Small intestine (tissue), 7 donors: Measurements from ENCODE around the gene CCN2. TPM values are rescaled to one million over a fixed set of nuclear protein-coding genes. Genes with fewer than 3 reads are reported as not detected.

Source experiments
- DNase-seq, 2 donors: peaks; one replicate each; pipeline versions ENCODE4 v3.0.0 to v3.0.0-alpha.2; 2013
- FAIRE-seq: peaks from 2 replicates; lab custom pipeline; 2012; peaks lifted over from hg19 to GRCh38; lab: Jason Lieb, UNC
- H3K27ac ChIP-seq, 3 donors: one replicate each; pipeline ENCODE4 v1.5.1; 2013; ENCODE audit warnings: low read length in 2 of 3, mild to moderate bottlenecking in 2 of 3, control low read depth in 1 of 3, inconsistent platforms in 1 of 3, low read depth in 1 of 3, moderate library complexity in 1 of 3
- H3K27me3 ChIP-seq, 3 donors: one replicate each; pipeline ENCODE4 v1.6.1; 2013; ENCODE audit warnings: low read length in 3 of 3, inconsistent platforms in 1 of 3; ENCODE audit not compliant: control insufficient read depth in 3 of 3, insufficient read depth in 3 of 3
- H3K36me3 ChIP-seq, 3 donors: one replicate each; pipeline ENCODE4 v1.6.1; 2013; ENCODE audit warnings: low read length in 3 of 3, inconsistent platforms in 1 of 3, low read depth in 1 of 3, mild to moderate bottlenecking in 1 of 3, moderate library complexity in 1 of 3; ENCODE audit not compliant: control insufficient read depth in 3 of 3, insufficient read depth in 2 of 3
- H3K4me1 ChIP-seq, 3 donors: one replicate each; pipeline ENCODE4 v1.6.1; 2013; ENCODE audit warnings: low read length in 2 of 3, inconsistent platforms in 1 of 3, low read depth in 1 of 3, mild to moderate bottlenecking in 1 of 3, moderate library complexity in 1 of 3; ENCODE audit not compliant: control insufficient read depth in 3 of 3, insufficient read depth in 2 of 3
- H3K4me3 ChIP-seq, 3 donors: one replicate each; pipeline ENCODE4 v1.5.1; 2013; ENCODE audit warnings: low read length in 3 of 3, control low read depth in 1 of 3, inconsistent platforms in 1 of 3, low read depth in 1 of 3, mild to moderate bottlenecking in 1 of 3, moderate library complexity in 1 of 3
- H3K9me3 ChIP-seq, 2 donors: one replicate each; pipeline ENCODE4 v1.6.1; 2013; ENCODE audit warnings: low read depth in 1 of 2, low read length in 1 of 2; ENCODE audit not compliant: control insufficient read depth in 2 of 2, insufficient read depth in 1 of 2
- WGBS, 3 donors: extraction: QIAGEN DNeasy Blood & Tissue Kit; methylation state at CpG; one replicate each; pipeline ENCODE4 v1.1.7; 2013; 5-methylcytosine and 5-hydroxymethylcytosine counted together
- polyA plus RNA-seq, 4 donors: library from polyadenylated mRNA; stranded (reverse) in 3 of 4; unstranded in 1 of 4; fragments of 200-250 nt in 3 of 4; fragments of 120-200 nt in 1 of 4; gene quantifications; one replicate each; pipeline versions ENCODE4 v1.2.1 to v1.2.3, GENCODE V29; 2013
- donor health status: healthy with polysubstance abuse.
- donor health status: control.
- donor health status: control.
- donor health status: Bipolar disorder and iron deficiency.
- donor health status: healthy.

Gene CCN2
- polyA plus RNA-seq, 4 donors, result 1.3 to 83.6 (median 36.0) TPM

DNA sequence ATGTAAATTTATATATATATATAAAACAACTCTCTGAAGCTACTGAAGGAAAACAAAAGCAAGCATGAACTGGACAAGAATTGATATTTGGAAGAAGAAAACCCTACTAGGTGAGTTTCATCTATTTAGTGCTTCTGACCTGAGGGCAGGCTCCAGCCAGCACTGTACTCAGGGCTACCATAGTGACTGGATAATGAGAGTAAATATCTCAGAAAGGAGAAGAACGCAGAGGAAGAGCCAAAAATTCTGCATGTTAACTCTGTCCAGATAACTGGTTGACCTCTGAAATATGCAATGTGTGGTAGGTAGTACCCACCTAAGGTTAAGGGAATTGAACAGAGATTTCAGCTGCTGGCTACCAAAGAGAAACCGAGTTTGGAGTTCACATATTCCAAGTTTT lies 41.4 kb upstream of the CCN2 start:
- FAIRE-seq (no peak), DNase-seq (no peak)
- Histone ChIP-seq H3K4me1 (peaks cover 0 to 8% (median under 1%) of the 10 kb centered on the region in 3 donors), H3K27me3 (no peaks in the 10 kb centered on the region), H3K9me3 (peaks cover 0 to 4% of the 10 kb centered on the region in 2 donors), H3K4me3 (no peak overlapping the region), H3K36me3 (no peaks in the 10 kb centered on the region), H3K27ac (no peak overlapping the region)
- 44 to 77% (median 45%) methylated on average over 2 of the region's 2 CpGs for WGBS, 3 donors

DNA sequence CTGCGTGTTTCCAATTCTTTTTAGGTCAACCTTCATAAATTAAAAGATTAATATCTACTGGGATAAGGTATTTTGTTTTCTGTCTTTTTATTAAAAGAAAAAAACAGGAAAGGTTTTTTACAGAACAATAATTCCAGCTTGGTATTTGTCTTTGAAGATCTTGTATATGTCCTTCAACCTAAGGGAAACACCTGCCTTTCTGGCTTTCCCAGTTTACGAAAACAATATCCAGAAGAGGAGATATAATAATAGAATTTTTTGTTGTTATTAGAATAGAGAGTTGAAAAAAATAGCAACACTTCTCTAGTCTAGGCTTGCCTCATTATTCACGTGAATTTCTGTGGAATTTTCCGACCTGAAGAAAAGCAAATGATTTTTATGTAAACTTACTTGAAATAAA lies 37.9 kb upstream of the CCN2 start:
- DNase-seq (no peak), FAIRE-seq (no peak)
- no peaks in the 10 kb centered on the region for H3K4me1 ChIP-seq
- H3K4me3 ChIP-seq, result no peak overlapping the region
- H3K27ac ChIP-seq, result no peak overlapping the region
- H3K27me3 ChIP-seq, result no peaks in the 10 kb centered on the region
- no peaks in the 10 kb centered on the region for H3K36me3 ChIP-seq
- WGBS, 3 donors, result 81 to 94% (median 87%) methylated on average over 4 of the region's 4 CpGs
- H3K9me3 ChIP-seq, result no peaks in the 10 kb centered on the region

DNA sequence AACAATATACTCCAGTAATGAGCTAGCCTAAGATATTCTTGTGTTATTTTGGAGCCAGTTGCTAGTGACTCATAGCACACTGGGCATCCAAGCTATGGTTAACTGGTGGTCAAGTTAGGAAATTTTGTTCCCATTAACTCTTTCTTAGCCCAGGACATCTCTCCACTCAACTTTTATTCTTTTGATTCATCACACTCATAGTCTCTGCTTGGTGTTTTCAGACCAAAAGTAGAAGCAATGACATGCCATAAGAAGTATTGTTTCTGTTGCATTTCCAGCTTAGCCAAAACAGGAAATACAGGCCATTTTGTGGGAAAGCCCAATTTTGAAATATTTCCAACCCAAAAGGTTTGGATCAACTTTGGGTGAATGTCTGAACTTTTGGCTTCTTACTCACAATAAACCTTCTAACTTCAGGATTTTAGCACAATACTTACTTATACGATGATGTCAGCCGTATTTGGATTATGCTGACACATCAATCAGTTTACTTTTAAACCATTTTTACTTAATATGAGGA lies 31.6 kb upstream of the CCN2 start:
- DNase-seq (no peak), FAIRE-seq (no peak)
- 75 to 93% (median 82%) methylated on average over 2 of the region's 2 CpGs for WGBS, 3 donors
- H3K36me3 ChIP-seq, result no peaks in the 10 kb centered on the region
- no peak overlapping the region for H3K4me3 ChIP-seq
- peaks cover 0 to 11% (median 10%) of the 10 kb centered on the region in 3 donors for H3K4me1 ChIP-seq
- H3K27me3 ChIP-seq, result no peaks in the 10 kb centered on the region
- no peak overlapping the region for H3K27ac ChIP-seq
- H3K9me3 ChIP-seq, result no peaks in the 10 kb centered on the region

DNA sequence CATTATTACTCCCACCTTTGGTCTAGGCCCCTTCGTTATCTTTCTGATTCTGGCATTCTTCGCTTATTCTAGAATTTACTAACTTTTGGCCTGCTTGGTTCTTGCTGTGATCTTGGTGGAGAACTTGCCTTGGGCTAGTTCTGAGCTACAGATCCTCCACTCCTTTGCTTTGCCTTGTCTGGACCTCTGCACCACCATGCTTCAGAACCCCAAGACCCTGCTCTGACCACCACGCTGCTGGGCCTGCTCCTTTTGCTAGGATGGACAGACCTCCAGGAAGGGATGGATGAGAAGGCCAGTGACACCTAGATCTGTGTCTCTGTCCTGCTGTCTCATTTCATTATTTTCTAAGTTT lies 30.4 kb upstream of the CCN2 start:
- Histone ChIP-seq H3K4me3 (no peak overlapping the region), H3K27me3 (no peaks in the 10 kb centered on the region), H3K9me3 (no peaks in the 10 kb centered on the region), H3K36me3 (no peaks in the 10 kb centered on the region), H3K4me1 (peaks cover 0 to 11% (median 10%) of the 10 kb centered on the region in 3 donors), H3K27ac (peak overlapping the region in 2 of 3 donors; percentile 27 to 66)
- FAIRE-seq (no peak), DNase-seq (no peak)
- WGBS, 3 donors, result 76 to 90% (median 87%) methylated on average over 3 of the region's 3 CpGs

DNA sequence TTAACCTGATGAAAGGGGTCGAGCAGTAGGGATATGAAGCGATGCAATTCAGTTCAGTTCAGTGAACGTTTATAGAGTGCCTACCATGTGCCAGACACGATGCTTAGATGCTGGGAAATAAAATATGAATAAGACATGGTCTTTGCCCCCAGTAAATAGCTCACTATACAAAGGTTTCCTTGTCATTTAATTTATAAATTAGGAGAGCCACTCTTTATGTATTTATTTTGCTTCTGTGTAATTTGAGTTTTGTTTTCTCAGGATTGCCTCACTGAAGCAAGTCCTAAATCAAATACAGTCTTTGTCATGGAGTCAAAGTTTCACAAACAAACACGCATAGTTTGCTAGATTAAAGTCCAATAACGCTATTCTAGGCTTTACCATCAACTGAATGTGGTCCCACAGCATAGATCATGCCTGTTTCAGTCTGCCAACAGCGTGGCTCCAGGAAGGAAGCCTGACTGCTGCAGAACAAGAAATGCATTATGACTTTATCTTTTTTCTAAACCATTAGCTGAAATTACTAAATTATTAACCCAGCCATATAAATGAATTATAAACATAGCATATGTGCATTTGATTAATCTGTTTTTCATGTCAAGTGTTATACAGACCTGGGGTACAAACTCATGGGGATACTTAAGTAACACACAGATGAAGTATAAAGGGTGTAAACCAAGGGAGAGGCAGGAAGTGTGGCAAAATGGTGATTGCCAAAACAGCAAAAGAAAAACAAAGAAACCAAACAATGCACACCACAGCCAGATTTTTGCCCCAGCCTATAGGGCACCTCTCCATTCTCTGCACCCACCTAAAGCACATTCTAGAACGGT lies 29.8 kb upstream of the CCN2 start:
- DNase-seq (peak; percentile 62 to 65), FAIRE-seq (no peak)
- peaks cover 0 to 12% (median 10%) of the 10 kb centered on the region in 3 donors for H3K4me1 ChIP-seq
- no peaks in the 10 kb centered on the region for H3K27me3 ChIP-seq
- WGBS, 3 donors, result 5 to 36% (median 25%) methylated on average over 8 of the region's 8 CpGs
- no peaks in the 10 kb centered on the region for H3K9me3 ChIP-seq
- H3K27ac ChIP-seq, result peak overlapping the region in 2 of 3 donors; percentile 35 to 66
- H3K4me3 ChIP-seq, result no peak overlapping the region
- H3K36me3 ChIP-seq, result no peaks in the 10 kb centered on the region

DNA sequence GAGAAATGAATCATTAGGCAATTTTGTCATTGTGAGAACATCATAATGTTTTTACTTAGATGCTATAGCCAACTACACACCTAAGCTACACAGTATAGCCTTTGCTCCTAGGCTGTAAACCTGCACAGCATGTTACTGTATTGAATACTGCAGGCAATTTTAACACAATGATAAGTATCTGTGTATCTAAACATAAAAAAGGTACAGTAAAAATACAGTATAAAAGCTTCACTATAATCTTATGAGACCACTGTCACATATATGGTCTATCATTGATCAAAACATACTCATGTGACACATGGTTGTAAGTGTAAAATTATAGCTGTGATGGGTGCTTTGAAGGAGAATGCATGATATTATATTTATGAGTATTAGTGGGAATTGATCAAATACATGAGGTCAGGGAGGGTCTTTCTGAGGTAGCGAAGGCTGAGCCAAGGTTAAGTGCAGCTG lies 29.2 kb upstream of the CCN2 start:
- Histone ChIP-seq H3K4me1 (peaks cover 0 to 12% (median 10%) of the 10 kb centered on the region in 3 donors), H3K9me3 (no peaks in the 10 kb centered on the region)
- no peak for FAIRE-seq

DNA sequence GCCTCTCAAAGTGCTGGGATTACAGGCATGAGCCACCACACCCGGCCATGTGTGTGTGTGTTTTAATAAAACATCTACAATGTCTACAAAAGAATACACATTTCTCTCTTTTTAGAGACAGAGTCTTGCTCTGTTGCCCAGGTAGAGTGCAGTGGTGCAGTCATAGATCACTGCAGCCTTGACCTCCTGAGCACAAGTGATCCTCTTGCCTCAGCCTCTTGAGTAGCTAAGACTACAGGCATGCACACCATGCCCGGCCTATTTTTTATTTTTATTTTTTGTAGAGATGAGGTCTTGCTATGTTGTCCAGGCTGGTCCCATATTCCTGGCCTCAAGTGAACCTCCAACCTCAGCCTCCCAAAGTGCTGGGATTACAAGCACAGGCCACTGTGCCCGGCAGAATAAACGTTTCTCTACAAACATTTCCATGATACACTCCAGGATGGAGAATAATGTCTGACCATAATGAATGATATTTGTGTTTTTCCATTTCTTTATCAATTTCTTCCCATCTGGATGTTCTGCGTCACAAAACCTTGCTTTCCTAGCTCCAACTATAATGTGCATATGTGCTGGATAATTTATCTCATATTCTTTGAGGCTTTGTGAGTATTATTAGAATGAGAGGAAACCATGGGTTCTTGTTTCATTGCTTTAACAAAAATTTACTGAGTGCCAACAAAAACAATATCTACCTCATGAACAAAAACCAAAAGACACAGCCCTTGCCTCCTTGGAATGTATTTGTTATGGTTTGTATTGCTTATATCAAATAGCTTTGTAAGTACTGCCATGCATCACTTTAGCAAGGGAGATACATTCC lies 28.6 kb upstream of the CCN2 start:
- H3K27ac ChIP-seq, result no peak overlapping the region
- H3K36me3 ChIP-seq, result no peaks in the 10 kb centered on the region
- no peaks in the 10 kb centered on the region for H3K9me3 ChIP-seq
- FAIRE-seq (no peak), DNase-seq (no peak)
- no peak overlapping the region for H3K4me3 ChIP-seq
- 84 to 88% (median 88%) methylated on average over 5 of the region's 5 CpGs for WGBS, 3 donors
- no peaks in the 10 kb centered on the region for H3K27me3 ChIP-seq
- peaks cover 0 to 12% (median 10%) of the 10 kb centered on the region in 3 donors for H3K4me1 ChIP-seq

More for the DNA sequence above, 29.2 kb upstream of the CCN2 start:
- Histone ChIP-seq H3K27me3 (no peaks in the 10 kb centered on the region), H3K4me3 (no peak overlapping the region), H3K36me3 (no peaks in the 10 kb centered on the region), H3K27ac (peak overlapping the region in 1 of 3 donors; percentile 35)
- 20 to 64% (median 59%) methylated on average over 1 of the region's 1 CpG for WGBS, 3 donors
- DNase-seq, result peak; percentile 6 to 33

DNA sequence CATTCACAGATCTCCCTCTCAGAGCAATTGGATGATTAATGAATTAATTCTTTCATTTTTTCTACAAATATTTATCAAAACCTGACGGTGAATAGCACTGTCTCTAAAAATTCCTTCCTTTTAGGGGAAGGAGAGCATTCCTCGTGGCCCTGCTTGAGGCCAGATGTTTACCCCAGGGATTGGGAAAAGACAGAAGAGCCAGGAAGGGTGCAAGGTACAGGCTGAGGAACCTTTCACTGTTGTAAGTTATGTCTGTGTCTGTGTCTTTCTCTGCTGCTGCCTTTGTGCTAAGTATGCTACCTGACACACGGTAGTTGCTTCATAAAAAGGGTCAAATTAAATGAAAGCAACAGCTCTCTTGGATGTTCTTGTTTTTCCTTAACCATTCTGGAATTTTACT lies 27.4 kb upstream of the CCN2 start:
- FAIRE-seq, result no peak

More for the DNA sequence above, 27.4 kb upstream of the CCN2 start:
- Histone ChIP-seq H3K4me1 (peaks cover 0 to 12% (median 10%) of the 10 kb centered on the region in 3 donors), H3K27me3 (no peaks in the 10 kb centered on the region), H3K36me3 (no peaks in the 10 kb centered on the region), H3K9me3 (no peaks in the 10 kb centered on the region), H3K27ac (no peak overlapping the region), H3K4me3 (no peak overlapping the region)
- no peak for DNase-seq
- WGBS, 3 donors, result 9 to 40% (median 23%) methylated on average over 3 of the region's 3 CpGs
